BLaER1 (cell line): Measurements from ENCODE around the gene TBL1XR1.

ENCODE experiments used
- H3K27ac ChIP-seq: shearing (Covaris generic); formaldehyde crosslinking; 2 replicates; pipeline ENCODE4 v1.8.1; 2022
- H3K27me3 ChIP-seq: shearing (Covaris generic); formaldehyde crosslinking; 2 replicates; pipeline ENCODE4 v1.8.1; 2022
- H3K36me3 ChIP-seq: shearing (Covaris generic); formaldehyde crosslinking; 2 replicates; pipeline ENCODE4 v1.8.1; 2022
- H3K4me1 ChIP-seq: shearing (Covaris generic); formaldehyde crosslinking; 2 replicates; pipeline ENCODE4 v1.8.1; 2022
- H3K4me2 ChIP-seq: shearing (Covaris generic); formaldehyde crosslinking; 2 replicates; pipeline ENCODE4 v1.8.1; 2022
- H3K4me3 ChIP-seq: shearing (Covaris generic); formaldehyde crosslinking; 2 replicates; pipeline ENCODE4 v1.8.1; 2022
- H3K9ac ChIP-seq: shearing (Covaris generic); formaldehyde crosslinking; 2 replicates; pipeline ENCODE4 v1.8.1; 2022
- H3K9me3 ChIP-seq: shearing (Covaris generic); formaldehyde crosslinking; 2 replicates; pipeline ENCODE4 v1.8.1; 2022
- H4K20me1 ChIP-seq: shearing (Covaris generic); formaldehyde crosslinking; 2 replicates; pipeline ENCODE4 v1.8.1; 2022
- Cebpa-rat ChIP-seq: shearing (Covaris generic); IDR thresholded peaks from 2 replicates; pipeline ENCODE4 v1.8.1; 2022

TBL1XR1 gene

GRCh38 chr3:177124882-177125281 lies 72.4 kb downstream of the TBL1XR1 start:
- Histone ChIP-seq H3K36me3 (peaks cover 58% of the 10 kb centered on the region), H3K4me2 (no peak overlapping the region), H3K4me3 (no peak overlapping the region), H3K4me1 (peaks cover 42% of the 10 kb centered on the region), H3K27ac (no peak overlapping the region), H3K9ac (no peak overlapping the region), H3K27me3 (no peaks in the 10 kb centered on the region), H4K20me1 (peaks cover 100% of the 10 kb centered on the region), H3K9me3 (no peaks in the 10 kb centered on the region; the same call in 1 of the 2 replicates)
- TF ChIP-seq Cebpa-rat = no peak

- peaks cover 51% of the 10 kb centered on the region for H3K4me1 ChIP-seq
- H3K4me2 ChIP-seq = no peak overlapping the region
- H3K4me3 ChIP-seq = no peak overlapping the region
- no peaks in the 10 kb centered on the region; the same call in 1 of the 2 replicates for H3K9me3 ChIP-seq
- peaks cover 58% of the 10 kb centered on the region for H3K36me3 ChIP-seq
- peaks cover 100% of the 10 kb centered on the region for H4K20me1 ChIP-seq
- H3K27me3 ChIP-seq = no peaks in the 10 kb centered on the region
- no peak for TF ChIP-seq Cebpa-rat
- no peak overlapping the region for H3K9ac ChIP-seq
- no peak overlapping the region for H3K27ac ChIP-seq
Observed at GRCh38 chr3:177123822-177124221, 73.5 kb downstream of the TBL1XR1 start.

- Histone ChIP-seq H3K9me3 (no peaks in the 10 kb centered on the region; the same call in 1 of the 2 replicates), H3K4me1 (peaks cover 57% of the 10 kb centered on the region), H3K4me3 (no peak overlapping the region), H3K9ac (no peak overlapping the region), H3K27ac (no peak overlapping the region), H3K36me3 (peaks cover 52% of the 10 kb centered on the region; the same call in 1 of the 2 replicates), H3K4me2 (peak overlapping the region; percentile 6; the same call in 1 of the 2 replicates), H4K20me1 (peaks cover 100% of the 10 kb centered on the region), H3K27me3 (no peaks in the 10 kb centered on the region)
- no peak for TF ChIP-seq Cebpa-rat
Observed at GRCh38 chr3:177122183-177122856, 75.0 kb downstream of the TBL1XR1 start.

GRCh38 chr3:177119829-177120228 lies 77.5 kb downstream of the TBL1XR1 start:
- Histone ChIP-seq H3K27me3 (no peaks in the 10 kb centered on the region), H3K9ac (no peak overlapping the region), H4K20me1 (peaks cover 100% of the 10 kb centered on the region), H3K9me3 (no peaks in the 10 kb centered on the region; the same call in 1 of the 2 replicates), H3K4me2 (no peak overlapping the region), H3K4me1 (peaks cover 76% of the 10 kb centered on the region), H3K4me3 (no peak overlapping the region), H3K36me3 (peaks cover 54% of the 10 kb centered on the region; the same call in 1 of the 2 replicates), H3K27ac (no peak overlapping the region)
- TF ChIP-seq Cebpa-rat = no peak

GRCh38 chr3:177114253-177114652 lies 83.0 kb downstream of the TBL1XR1 start:
- Histone ChIP-seq H3K9me3 (no peaks in the 10 kb centered on the region), H3K9ac (no peak overlapping the region), H3K27me3 (no peaks in the 10 kb centered on the region), H3K4me3 (no peak overlapping the region), H3K36me3 (peaks cover 57% of the 10 kb centered on the region), H3K27ac (no peak overlapping the region), H4K20me1 (peaks cover 100% of the 10 kb centered on the region), H3K4me1 (peaks cover 92% of the 10 kb centered on the region), H3K4me2 (peak overlapping the region; percentile 33; the same call in 1 of the 2 replicates)
- TF ChIP-seq Cebpa-rat = no peak

GRCh38 chr3:177111541-177111949 lies 85.7 kb downstream of the TBL1XR1 start:
- Histone ChIP-seq H3K27ac (no peak overlapping the region; the same call in 1 of the 2 replicates), H3K4me1 (peaks cover 73% of the 10 kb centered on the region), H4K20me1 (peaks cover 100% of the 10 kb centered on the region), H3K27me3 (no peaks in the 10 kb centered on the region), H3K4me2 (peak overlapping the region; percentile 55), H3K9ac (no peak overlapping the region), H3K9me3 (no peaks in the 10 kb centered on the region), H3K4me3 (no peak overlapping the region), H3K36me3 (peaks cover 47% of the 10 kb centered on the region)
- no peak for TF ChIP-seq Cebpa-rat

- H3K27me3 ChIP-seq = no peaks in the 10 kb centered on the region
- TF ChIP-seq Cebpa-rat = no peak
- H4K20me1 ChIP-seq = peaks cover 100% of the 10 kb centered on the region
- peaks cover 71% of the 10 kb centered on the region for H3K4me1 ChIP-seq
- H3K27ac ChIP-seq = no peak overlapping the region
- H3K4me2 ChIP-seq = peak overlapping the region; percentile 55
- no peak overlapping the region for H3K9ac ChIP-seq
- H3K4me3 ChIP-seq = no peak overlapping the region
- peaks cover 45% of the 10 kb centered on the region for H3K36me3 ChIP-seq
- H3K9me3 ChIP-seq = no peaks in the 10 kb centered on the region
Observed at GRCh38 chr3:177110895-177111294, 86.4 kb downstream of the TBL1XR1 start.

GRCh38 chr3:177110386-177110785 lies 86.9 kb downstream of the TBL1XR1 start:
- H3K36me3 ChIP-seq = peaks cover 43% of the 10 kb centered on the region
- H3K9me3 ChIP-seq = no peaks in the 10 kb centered on the region
- H3K4me2 ChIP-seq = peak overlapping the region; percentile 55
- H4K20me1 ChIP-seq = peaks cover 100% of the 10 kb centered on the region
- H3K27ac ChIP-seq = no peak overlapping the region
- TF ChIP-seq Cebpa-rat = no peak
- no peak overlapping the region for H3K9ac ChIP-seq
- no peak overlapping the region for H3K4me3 ChIP-seq
- peaks cover 66% of the 10 kb centered on the region for H3K4me1 ChIP-seq
- H3K27me3 ChIP-seq = no peaks in the 10 kb centered on the region

- H3K36me3 ChIP-seq = peaks cover 44% of the 10 kb centered on the region
- TF ChIP-seq Cebpa-rat = no peak
- no peaks in the 10 kb centered on the region for H3K27me3 ChIP-seq
- H3K4me2 ChIP-seq = peak overlapping the region; percentile 55
- H4K20me1 ChIP-seq = peaks cover 100% of the 10 kb centered on the region
- H3K9me3 ChIP-seq = no peaks in the 10 kb centered on the region
- peaks cover 63% of the 10 kb centered on the region for H3K4me1 ChIP-seq
- H3K9ac ChIP-seq = no peak overlapping the region
- no peak overlapping the region for H3K27ac ChIP-seq
- no peak overlapping the region for H3K4me3 ChIP-seq
Observed at GRCh38 chr3:177109688-177110330, 87.5 kb downstream of the TBL1XR1 start.

- H3K9me3 ChIP-seq = no peaks in the 10 kb centered on the region
- no peak overlapping the region for H3K27ac ChIP-seq
- peaks cover 38% of the 10 kb centered on the region for H3K36me3 ChIP-seq
- TF ChIP-seq Cebpa-rat = no peak
- no peak overlapping the region for H3K4me3 ChIP-seq
- H3K4me2 ChIP-seq = no peak overlapping the region
- peaks cover 52% of the 10 kb centered on the region for H3K4me1 ChIP-seq
- no peak overlapping the region for H3K9ac ChIP-seq
- no peaks in the 10 kb centered on the region for H3K27me3 ChIP-seq
- H4K20me1 ChIP-seq = peaks cover 100% of the 10 kb centered on the region
Observed at GRCh38 chr3:177108648-177109047, 88.6 kb downstream of the TBL1XR1 start.
